ENCODE data around the gene COMMD4. TPM values are rescaled to one million over a fixed set of nuclear protein-coding genes. Genes with fewer than 3 reads are reported as not detected.

The COMMD4 gene
- total and polyA plus RNA-seq, 2 of the 8 experiments (the other 6 are each of a cell fraction or from before 2014, with no cell fraction given): 131 to 236 TPM

DNA sequence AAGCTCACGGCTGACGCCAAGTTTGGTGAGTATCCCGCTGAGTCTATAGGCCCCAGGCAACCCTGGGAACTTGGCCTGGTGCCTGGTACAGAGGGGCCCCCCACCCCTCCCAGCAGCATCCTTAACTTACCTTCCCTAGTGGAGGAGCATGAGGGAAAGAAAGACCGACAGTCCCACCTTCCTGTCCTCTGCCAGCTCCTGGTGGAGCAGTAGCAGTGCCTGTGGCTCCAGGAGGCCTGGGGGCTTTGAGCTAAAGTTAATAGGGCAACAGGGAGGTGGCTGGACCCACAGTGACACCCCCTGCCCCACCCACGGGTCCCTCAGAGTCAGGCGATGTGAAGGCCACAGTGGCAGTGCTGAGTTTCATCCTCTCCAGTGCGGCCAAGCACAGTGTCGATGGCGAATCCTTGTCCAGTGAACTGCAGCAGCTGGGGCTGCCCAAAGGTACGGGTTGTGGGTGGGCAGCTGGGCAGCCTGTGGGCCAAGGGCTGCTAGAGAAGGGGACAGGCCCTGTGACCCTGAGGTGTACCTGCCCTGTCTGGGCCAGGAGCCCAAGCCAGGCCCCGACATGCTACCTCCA is 2.9 kb downstream of the COMMD4 start (continued):
- no peak for TF ChIP-seq CHD7 (IDR thresholded peaks at IDR 0.05; ENCODE audit: insufficient replicate concordance, low read length)
- TF ChIP-seq CHD2 (IDR thresholded peaks at IDR 0.05; ENCODE audit: low read length): no peak
- TF ChIP-seq BACH1 (IDR thresholded peaks at IDR 0.05; ENCODE audit: low read length): no peak
- TF ChIP-seq EP300 (IDR thresholded peaks at IDR 0.05; ENCODE audit: borderline replicate concordance in 1 of 2, low read depth in 2 of 2, low read length in 2 of 2): no peak
- no peak for TF ChIP-seq SRF (IDR thresholded peaks at IDR 0.05; ENCODE audit: low read depth, low read length)
- no peak for TF ChIP-seq GTF2F1 (IDR thresholded peaks at IDR 0.05; ENCODE audit: borderline replicate concordance, low read depth, low read length)
- TF ChIP-seq SP4 (IDR thresholded peaks at IDR 0.05; ENCODE audit: low read length): no peak
- no peak for TF ChIP-seq EGR1 (IDR thresholded peaks at IDR 0.05; ENCODE audit: borderline replicate concordance, low read depth, low read length)
- TF ChIP-seq MAFK (IDR thresholded peaks at IDR 0.05; ENCODE audit: low read depth, low read length): no peak
- no peak for TF ChIP-seq CEBPB (IDR thresholded peaks at IDR 0.05; ENCODE audit: low read depth, low read length)
- TF ChIP-seq, protein P1, sequence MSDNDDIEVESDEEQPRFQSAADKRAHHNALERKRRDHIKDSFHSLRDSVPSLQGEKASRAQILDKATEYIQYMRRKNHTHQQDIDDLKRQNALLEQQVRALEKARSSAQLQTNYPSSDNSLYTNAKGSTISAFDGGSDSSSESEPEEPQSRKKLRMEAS (IDR thresholded peaks at IDR 0.05): no peak
